Stimulated activated CD4-positive, alpha-beta T cell treated with anti-CD3 and anti-CD28 coated beads, Interleukin-2, amount 100 ng/mL, for 4 hours (primary cell): ENCODE results near the gene AFF4.
"Not testable (repeated sequence)": the region's sequence is repeated elsewhere in the genome, so short reads cannot be mapped to it uniquely, and the experiment has no call there.

ENCODE experiments used
- DNase-seq: peaks from one replicate; pipeline ENCODE4 v3.0.0-alpha.2; 2020; ENCODE audit warnings: low read depth

AFF4 gene

GRCh38 chr5:132963171-132964104 is at the start of gene AFF4:
AFF4 (minus strand) TSS chr5:132963634; CDS start chr5:132937189, 26,445 bp downstream.
- peak; percentile 77 for DNase-seq

GRCh38 chr5:133008455-133008854 is 45.0 kb upstream of the AFF4 start:
- DNase-seq, result not testable (repeated sequence)

- DNase-seq, result no peak
These were observed 43.2 kb upstream of the AFF4 start for GRCh38 chr5:133006653-133007052.

- no peak for DNase-seq
These were observed 35.8 kb upstream of the AFF4 start for GRCh38 chr5:132999246-132999645.

- no peak for DNase-seq
These were observed 35.1 kb upstream of the AFF4 start for GRCh38 chr5:132998556-132998955.

GRCh38 chr5:132996307-132996706 is 32.9 kb upstream of the AFF4 start:
- DNase-seq, result no peak

- no peak for DNase-seq
These were observed 24.3 kb upstream of the AFF4 start for GRCh38 chr5:132987531-132988408.

GRCh38 chr5:132982971-132983370 is 19.5 kb upstream of the AFF4 start:
- DNase-seq, result not testable (repeated sequence)

- DNase-seq, result no peak
These were observed 17.9 kb upstream of the AFF4 start for GRCh38 chr5:132981288-132981687.

- DNase-seq, result no peak
These were observed 16.5 kb upstream of the AFF4 start for GRCh38 chr5:132979976-132980375.

- no peak for DNase-seq
These were observed 16.0 kb upstream of the AFF4 start for GRCh38 chr5:132979367-132979940.

GRCh38 chr5:132976852-132977251 is 13.4 kb upstream of the AFF4 start:
- DNase-seq, result no peak

- not testable (repeated sequence) for DNase-seq
These were observed 9.0 kb upstream of the AFF4 start for GRCh38 chr5:132972436-132972828.

GRCh38 chr5:132971483-132972435 is 8.3 kb upstream of the AFF4 start:
- no peak for DNase-seq

- no peak for DNase-seq
These were observed 1.7 kb upstream of the AFF4 start for GRCh38 chr5:132965120-132965519.

- DNase-seq, result no peak
These were observed 909 bp downstream of the AFF4 start for GRCh38 chr5:132962429-132963021.

- no peak for DNase-seq
These were observed 1.5 kb downstream of the AFF4 start for GRCh38 chr5:132961887-132962286.

- not testable (repeated sequence) for DNase-seq
These were observed 2.2 kb downstream of the AFF4 start for GRCh38 chr5:132961123-132961815.

GRCh38 chr5:132956166-132956799 is 7.2 kb downstream of the AFF4 start:
- not testable (repeated sequence) for DNase-seq

GRCh38 chr5:132953710-132954109 is 9.7 kb downstream of the AFF4 start:
- DNase-seq, result no peak
